Ecto neural progenitor cell (in vitro differentiated cells): ENCODE measurements around the gene P2RX1.

Experiments used
- DNase-seq: peaks from one replicate; pipeline ENCODE4 v3.0.0-alpha.2; 2018; ENCODE audit warnings: low spot score

Gene P2RX1

DNA sequence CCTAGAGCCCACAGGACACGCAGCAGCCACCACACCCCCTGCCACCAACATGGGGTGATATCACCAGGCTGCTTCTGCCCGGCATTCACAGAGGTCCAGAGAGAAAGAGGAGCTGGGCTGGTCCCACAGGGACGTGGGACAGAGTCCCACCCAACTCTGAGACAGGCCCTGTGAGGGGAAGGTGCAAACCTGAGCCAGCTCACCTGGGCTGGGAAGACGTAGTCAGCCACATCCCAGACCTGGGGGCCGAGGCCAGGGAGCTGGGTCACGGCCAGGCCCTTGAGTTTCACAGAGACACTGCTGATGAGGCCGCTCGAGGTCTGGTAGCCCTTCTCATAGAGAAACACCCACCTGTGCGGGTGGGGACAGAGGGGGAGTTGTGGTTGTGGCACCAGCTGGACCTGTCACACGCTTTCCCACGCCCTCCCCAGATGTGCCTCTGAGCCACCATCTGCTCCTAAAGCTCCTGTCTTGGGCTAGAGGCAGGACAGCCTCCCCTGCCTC, 11.2 kb downstream of the P2RX1 start:
- DNase-seq, result no peak

DNA sequence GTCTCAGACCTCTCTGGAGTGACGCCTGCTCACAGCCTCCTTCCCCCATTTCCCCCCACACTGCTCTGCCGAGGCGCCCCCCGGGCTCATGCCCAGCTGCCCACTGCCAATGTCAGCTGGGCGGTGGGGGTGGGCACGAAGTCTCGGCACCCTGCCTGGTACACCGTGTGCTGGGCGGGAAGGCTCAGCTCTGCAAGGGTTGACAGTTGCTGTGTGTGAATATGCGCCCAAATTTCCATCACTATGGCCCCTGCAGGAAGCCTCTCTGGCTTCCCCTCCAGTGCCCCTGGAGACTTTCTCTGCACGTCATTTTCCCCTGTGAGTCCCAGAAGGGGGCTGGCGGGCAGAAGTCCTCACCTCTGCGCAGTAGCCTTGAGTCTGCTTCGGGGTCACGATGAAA, 11.8 kb downstream of the P2RX1 start:
- no peak for DNase-seq

DNA sequence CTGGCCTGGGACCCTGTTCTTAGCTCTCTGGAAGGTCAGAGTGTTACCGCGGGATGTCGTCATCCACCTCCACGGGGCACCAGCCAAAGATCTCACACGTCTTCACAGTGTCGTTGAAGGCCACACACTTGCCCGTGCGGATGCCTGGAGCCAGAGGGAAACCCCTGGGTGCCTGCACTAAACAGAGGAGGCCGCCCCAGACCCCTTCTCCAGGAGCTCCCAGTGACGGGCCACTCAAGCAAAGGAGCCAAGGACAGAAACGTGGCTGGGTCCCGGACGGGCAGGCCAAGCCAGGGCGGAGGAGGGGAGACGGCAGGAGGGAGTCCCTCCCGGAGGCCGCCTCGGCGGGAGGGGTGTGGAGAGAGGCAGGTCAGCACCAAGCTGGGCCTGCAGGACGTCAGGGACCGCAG, 12.4 kb downstream of the P2RX1 start:
- no peak for DNase-seq

DNA sequence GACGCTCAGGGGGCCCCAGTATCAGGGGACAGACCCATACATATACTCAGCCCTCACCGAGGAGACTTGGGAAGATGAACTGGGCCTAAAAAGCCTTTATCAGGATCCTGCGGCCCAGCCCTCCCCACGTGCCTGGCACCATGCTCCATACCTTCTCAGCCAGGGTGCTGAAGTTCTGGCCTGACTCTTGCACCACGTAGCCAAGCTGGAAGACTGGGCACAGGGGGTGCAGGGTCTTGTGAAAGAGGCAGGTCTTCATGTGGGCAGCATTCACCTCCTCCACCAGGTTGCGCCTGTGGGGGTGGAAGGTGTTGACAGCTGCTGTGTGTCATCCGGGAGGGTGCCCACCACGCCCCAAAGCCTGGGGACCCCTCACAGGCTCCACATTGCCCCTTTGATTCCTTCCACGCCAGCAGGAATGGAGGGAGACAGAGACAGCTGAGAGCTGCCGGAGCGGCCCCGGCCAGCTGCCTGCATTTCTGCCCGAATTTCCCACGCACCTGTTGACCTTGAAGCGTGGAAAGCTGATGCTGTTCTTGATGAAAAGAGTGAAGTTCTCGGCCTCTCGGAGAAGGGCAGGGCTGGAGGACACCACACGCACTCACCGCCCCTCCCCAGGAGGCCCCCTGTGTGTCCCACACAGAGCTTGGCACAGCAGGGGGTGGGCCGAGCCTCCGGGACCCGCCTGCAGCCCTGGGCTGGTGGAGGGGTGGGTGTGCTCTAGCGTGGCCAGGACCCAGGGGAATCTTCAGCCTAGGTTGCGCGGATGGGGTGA, 13.0 kb downstream of the P2RX1 start:
- no peak for DNase-seq

DNA sequence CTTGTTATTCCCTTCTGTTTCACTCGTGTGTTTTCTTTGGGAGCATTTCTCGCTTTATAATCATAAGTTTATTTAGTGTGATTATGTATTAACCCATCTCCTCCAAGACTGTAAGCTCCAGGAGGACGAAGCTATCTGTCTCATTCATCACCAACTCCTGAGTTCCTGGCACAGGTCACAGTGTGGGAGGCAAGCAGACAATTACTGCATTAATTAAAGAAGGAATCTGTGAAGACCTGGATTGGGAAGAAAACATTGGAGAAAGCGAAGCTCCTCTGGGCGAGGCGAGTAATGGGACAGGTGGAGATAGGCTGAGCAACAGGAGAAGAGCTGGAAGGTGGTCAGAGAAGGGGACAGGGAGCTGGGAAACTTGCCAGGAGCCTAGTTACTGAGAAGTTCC, 15.6 kb downstream of the P2RX1 start:
- no peak for DNase-seq

DNA sequence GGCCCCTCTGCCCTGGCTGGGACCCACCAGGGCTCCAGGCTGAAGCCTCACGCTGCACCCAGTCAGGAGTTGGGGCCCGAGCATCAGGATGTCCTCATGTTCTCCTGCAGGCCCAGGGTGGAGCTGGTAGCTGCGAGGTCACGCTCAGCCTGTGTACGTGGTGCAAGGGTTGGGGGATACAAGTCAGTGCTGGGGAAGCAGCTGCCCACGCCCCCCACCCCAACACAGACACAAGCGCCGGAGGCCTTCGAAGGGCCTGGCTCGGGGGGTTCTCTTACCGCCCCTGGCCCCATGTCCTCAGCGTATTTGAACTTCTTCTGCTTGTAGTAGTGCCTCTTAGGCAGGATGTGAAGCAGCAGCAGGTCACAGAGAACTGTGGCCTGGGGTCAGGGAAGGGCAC, 18.5 kb downstream of the P2RX1 start:
- DNase-seq, result no peak

DNA sequence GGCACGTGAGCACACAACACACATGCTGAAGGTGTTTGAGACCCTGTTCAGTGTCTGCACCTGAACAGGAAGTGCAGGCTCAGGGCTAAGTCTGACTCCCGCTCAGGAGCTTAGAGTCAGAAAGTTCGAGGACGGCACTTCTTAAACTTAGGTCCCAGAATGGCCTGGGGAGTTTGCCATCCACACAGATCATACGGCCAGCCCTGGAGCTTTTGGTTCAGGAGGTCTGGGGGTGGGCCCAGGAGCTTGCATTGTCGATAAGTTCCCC, 19.4 kb downstream of the P2RX1 start:
- DNase-seq, result no peak

DNA sequence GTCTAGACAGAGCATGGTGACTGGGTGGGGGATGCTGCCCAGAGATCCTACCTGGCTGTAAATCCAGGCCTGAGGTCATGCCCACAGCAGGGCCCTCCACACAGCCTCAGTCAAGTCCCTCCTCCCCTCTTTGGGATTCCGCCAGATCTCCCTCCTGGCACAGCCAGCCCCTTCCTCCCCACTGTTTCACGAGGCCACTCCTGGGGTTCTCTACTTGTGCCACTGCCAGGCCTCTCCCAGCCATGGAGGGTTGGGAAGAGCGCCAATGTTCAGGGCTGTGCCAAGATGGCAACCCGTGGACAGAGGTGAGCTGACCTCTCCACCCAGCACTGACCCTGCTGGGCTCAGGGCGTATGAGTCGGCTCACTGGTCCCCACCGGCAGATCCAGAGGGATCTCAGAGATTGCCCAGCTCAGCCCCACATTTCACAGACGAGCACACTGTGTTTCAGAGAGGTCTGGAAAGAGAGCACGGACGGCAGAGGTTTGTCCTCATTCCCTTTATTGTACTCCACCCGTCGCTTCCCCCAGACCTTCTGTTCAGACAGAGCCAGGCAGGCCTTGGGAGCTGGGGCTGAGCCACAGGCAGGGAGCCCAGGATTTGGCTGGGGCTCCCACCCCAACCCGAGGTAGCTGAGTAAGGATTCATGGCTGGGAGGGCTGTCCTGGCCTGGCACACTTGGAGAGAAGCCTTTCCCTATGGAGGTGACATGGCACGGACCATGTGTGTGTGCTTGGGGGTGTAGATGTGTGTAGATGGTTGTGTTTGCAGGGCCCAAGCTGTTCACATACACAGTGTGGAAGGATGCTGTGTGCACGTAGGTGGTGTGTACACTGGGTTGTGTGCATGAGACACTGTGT, 19.9 kb downstream of the P2RX1 start:
- DNase-seq, result no peak

DNA sequence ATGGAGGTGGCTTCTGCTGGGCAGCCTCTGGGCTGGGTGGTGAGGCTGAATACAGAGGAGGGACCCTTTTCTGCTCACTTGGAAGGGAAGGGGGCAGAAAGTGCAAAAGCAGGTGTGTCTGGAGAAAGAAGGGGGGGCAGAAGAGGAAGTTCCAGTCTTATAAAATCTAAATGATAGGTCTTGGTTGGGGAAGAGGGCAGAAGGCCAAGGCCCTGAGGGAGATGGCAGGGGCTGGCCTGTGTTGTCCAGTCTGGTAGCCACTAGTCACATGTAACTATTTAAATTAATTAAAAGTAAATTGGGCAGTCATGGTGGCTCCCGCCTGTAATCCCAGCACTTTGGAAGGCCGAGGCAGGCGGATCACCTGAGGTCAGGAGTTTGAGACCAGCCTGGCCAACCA, 20.9 kb downstream of the P2RX1 start:
- no peak for DNase-seq

DNA sequence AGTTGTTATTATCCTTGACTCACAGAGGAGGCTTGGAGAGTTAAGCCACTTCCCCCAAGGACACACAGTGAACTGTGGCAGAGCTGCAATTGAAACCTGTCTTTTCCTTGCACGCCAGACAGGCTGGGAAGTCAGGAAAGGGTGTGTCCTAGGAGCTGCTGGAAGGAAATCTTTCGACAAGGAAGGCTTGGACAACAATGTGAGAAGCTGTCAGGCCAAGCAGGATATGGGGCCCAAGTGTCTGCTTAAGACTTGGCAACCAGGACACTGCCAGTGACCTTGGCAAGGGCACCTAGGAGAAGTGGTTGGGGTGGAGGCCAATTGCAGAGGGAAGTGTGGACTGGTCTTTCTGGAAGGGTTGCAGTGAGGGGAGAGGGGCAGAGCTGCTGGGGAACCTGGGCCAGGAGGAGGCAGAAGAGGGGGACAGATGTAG, 21.3 kb downstream of the P2RX1 start:
- no peak for DNase-seq

DNA sequence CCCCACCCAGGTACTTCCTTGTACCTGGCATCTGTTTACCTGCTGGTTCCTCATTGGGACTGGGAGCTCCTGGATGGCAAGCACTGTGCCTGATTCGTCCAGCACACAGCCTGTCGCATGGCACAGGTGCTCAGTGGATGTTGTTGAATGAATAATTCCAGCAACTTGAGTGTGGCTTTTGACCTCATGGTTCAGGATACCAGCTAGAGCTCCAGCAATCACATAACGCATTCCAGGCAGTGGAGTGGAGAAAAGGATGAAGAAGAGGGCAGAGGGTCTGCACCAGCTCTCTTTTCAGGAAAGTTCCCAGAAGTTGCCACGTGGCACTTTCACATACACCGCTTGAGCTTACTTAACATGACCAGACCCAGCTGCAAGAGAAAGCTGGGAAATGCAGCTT, 22.1 kb downstream of the P2RX1 start:
- DNase-seq, result no peak

DNA sequence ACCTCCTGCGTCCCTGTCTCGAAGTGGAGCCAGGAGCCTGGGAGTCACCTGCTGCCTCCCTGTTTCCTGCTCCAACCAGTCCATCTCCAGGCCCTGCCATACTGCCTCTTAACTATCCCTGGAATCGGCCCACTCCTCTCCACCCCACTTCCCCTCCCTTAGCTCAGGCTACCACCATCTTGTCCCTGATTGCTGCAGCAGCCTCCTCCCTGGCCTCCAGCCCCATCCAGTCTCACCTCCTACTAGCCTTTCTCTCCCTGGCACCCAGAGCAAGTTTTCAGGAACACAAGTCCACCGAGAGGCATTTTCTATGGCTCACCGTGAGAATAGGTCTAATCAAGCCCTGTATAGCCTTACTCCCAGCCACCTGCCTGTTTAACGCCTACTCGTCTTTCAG, 22.5 kb downstream of the P2RX1 start:
- no peak for DNase-seq

DNA sequence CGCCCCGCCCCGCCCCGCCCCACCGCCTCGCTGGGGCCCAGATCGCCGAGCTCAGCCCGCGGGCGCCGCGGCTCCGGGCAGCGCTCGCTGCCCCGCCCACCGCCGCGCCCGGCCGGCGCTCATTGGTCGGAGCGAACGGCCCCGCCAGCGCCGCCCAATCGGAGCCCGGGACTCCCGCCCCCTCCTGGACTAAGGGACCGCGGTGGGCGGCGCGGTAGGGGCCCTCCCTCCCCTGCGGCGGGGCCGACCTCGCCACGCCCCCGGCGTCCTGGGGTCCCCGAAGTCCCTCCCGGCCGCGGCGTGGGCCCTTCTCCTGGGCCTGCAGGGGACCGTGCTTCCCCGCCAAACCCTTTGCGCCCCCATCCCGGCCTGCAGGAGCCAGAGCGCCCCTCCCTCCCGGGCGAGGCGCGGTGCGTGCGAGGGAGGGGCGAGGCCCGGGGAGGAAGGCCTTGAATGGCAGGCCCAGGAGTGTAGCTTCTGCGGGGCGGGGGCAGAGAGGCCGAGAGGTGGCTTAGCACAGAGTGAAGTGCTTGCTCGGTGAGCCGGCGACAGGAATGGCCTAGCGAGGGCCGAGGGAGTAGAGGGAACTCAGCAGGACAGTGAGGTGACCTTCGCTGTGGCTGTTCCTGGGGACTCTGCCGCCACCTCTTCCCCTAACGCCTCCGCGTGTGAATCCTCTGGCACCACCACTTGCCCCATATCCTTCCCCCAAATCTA, 23.1 kb downstream of the P2RX1 start, which contains the start of gene CAMKK1:
CAMKK1 (minus strand) TSS at position 51 of the 717 bp plus-strand sequence. CDS start 7,366 bp downstream, outside the sequence.
- peak; percentile 94 for DNase-seq

DNA sequence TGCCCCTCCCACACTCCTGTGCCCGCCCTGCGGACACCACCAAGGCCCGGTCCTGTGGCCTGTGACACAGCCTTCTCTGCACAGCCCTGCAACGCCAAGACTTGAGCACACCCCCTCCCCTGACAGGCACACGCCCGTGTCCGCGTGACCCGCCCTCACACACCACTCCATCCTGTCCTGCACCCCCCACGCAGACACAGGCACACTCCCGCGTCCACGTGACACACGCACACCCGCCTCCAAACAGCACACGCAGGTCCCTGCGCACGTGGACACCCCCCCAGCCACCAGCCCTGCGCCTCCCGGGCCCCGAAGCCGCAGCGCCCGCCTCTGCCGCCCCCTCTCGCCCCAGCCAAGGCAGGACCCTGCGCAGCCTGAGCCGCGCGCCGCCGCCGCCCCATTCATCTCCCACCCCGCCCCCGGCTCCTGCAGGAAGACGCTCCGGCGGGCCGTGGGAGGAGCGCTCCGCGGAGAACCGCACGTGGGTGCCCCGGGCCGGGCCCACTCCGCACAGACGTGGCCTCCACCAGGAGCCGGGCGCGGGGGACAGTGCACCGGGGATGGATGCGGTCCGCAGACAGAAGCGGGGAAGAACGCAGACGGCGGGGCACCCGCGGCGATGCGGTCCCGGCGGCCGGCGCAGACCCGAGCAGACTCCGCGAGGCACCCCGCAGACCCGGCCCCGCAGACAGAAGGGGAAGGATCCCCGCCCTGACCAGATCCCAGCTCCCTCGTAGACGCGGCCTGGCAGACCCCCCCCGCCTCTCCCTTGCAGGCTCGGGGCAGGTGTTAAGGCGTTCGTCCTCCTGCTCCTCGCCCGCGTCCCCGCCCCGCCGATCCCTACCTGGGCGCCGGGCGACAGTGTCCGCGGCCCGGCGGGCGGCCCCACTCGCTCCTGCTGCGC, 23.9 kb downstream of the P2RX1 start:
- DNase-seq, result peak; percentile 83

DNA sequence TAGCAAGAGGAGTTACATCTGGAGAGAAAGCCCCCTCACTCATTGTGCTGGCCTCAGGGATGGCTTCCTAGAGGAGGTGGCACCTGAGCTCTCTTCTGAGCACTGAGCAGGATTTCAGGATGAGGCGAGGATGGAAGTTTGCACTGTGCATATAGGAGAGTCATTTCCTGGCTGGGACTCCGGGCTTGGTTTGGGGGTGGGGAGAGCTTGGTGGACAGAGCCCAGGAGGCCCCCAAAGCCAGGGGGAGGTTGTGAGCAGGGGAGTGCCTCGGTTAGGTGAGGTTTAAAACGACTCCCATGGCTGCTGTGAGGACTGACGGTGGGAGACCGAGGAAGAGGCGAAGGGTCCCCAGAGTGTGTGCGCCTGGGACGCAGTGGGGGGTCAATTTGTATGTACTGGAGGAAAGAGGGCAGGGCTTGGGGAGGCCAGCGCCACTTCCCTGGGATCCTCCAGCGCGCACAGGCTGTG, 24.6 kb downstream of the P2RX1 start:
- DNase-seq, result no peak

DNA sequence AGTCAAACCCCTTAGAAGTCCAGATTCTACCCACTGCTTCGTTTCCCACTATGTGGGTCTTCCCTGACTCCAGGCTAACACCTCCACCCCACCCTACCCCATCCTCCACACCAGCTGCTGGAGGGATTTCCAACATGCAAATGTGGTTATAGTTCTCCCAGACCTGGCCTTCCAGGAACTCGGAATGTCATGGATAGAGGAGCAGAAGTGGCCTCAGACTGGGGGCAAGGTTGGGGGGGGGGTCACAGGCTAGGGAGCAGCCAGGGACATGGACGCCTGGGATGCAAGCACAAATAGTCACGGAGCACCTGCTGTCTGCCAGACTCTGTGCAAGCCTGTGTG, 25.4 kb downstream of the P2RX1 start:
- DNase-seq, result no peak

DNA sequence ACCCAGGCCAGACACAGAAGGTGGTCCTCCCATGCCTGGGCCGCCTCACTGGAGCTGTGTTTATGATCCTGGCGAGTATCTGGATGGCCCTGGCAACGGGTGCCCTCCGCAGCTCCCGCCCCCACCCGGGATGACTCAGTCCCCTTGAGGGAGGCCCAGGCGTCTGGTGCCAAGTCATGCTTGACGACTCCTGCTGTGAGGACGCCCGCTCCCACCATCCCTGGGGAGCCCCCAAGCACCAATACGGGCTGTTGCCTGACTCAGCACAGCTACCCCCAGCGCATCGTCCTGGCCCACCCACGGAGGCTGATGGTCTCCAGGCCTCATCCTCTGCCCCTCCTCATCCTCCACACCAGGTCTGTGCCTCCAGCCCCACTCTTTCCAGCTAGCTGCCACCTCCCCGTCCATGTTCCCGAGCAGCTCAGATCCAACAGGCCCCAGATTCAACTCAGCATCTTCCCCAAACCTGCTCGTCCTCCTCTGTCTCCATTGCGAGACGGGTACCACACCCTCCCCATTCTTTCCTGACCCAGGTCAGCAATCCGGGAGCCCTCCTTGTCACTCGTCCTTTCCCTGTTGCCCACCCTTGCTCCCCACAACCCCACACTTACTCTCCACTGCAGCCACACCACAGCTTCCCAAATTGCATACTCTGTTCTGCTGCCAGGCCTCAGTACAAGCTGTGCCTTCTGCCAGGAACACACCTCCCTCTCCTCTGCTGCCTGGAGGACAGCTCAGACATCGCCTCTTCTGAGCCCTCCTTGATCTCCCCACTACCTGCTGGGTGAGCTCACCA, 26.0 kb downstream of the P2RX1 start:
- DNase-seq, result no peak

DNA sequence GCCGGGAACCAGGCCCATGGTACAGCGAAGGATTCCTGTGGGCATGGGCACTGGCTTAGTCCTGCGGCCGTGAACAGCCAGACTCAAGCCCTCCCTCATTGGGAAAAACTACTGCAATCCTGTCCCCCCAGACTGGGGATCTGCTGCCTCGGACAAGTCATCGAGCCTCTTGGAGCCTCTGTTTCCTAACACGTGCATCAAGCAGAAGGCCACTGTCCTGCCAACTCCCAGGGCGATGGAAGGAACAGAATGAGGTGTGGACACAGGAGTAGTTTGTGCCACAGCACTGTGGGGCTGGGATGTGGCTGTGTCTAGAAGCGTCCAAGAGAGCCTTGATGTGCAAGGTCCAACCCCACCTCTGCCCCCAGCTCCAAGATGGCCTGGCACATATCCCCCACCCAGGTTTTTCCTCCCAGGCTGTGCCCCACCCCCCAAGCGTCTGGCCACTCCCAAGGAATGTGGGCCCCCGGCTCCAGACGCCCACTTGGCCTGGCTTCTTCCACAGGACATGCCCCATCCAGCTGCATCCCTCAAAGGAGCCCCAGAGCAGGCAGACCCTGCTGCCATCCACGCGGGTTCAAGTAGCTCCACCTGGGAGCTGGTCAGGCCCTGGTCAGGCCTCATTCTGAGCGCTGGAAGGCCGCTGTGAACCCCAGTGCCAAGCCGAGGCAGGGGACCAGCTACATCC, 26.8 kb downstream of the P2RX1 start:
- DNase-seq, result no peak

DNA sequence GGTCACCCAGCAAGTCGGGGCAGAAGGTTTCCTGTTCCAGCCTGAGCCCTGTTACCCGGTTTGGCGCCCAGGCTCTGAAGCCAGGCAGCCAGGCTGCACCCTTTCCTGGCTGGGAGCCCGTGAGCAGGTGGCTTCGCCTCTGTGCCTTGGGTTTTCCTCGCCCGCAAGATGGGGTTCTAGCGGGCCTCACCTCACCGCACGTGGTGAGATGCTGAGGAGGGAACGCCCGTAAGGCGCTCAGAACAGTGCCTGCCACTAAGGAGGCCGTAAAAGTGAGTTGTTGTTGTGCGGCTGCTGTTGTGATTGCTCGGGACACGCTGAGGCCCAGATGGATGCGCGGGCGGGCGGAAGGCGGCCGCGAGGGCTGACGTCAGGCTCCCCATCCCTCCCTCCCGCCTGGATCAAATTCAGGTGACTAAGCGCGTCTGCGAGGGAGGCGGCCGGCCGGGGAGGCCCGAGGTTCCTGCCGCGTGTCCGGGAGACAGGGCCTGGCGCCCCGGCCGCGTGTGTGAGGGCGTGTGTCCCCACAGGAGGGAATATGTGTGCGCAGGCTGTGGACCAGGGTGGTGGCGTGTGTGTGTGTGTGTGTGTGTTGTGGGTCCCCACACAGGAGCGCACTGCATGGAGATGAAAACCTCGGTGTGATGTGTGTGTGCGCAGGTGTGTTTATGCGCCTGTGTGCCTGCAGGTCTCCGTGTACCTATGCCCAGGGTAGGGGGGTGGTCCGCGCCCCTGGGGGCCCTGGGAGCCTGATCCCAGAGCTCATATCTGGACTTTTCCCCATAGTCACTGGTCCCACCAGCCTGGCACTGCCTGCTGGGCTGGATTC, 27.7 kb downstream of the P2RX1 start:
- no peak for DNase-seq
